NCI-H526 treated with DMSO at 0.1 percent for 48 hours (cell line): Measurements from ENCODE around the gene SHISA6.
"Not testable (repeated sequence)": the region's sequence is repeated elsewhere in the genome, so short reads cannot be mapped to it uniquely, and the experiment has no call there.

Experiments
- DNase-seq: peaks from one replicate; lab custom pipeline; 2025; lab: John Stamatoyannopoulos, UW

SHISA6 gene

GRCh38 chr17:11267999-11268575 is 27.1 kb downstream of the SHISA6 start:
- no peak for DNase-seq

GRCh38 chr17:11269210-11269609 is 28.2 kb downstream of the SHISA6 start:
- no peak for DNase-seq

GRCh38 chr17:11272191-11272590 is 31.2 kb downstream of the SHISA6 start:
- no peak for DNase-seq

- DNase-seq = no peak
Observed at GRCh38 chr17:11273596-11273995, 32.6 kb downstream of the SHISA6 start.

GRCh38 chr17:11274106-11274505 is 33.1 kb downstream of the SHISA6 start:
- no peak for DNase-seq

- no peak for DNase-seq
Observed at GRCh38 chr17:11276486-11276885, 35.5 kb downstream of the SHISA6 start.

- no peak for DNase-seq
Observed at GRCh38 chr17:11278186-11278991, 37.4 kb downstream of the SHISA6 start.

- no peak for DNase-seq
Observed at GRCh38 chr17:11278992-11279270, 37.9 kb downstream of the SHISA6 start.

GRCh38 chr17:11279776-11280344 is 38.8 kb downstream of the SHISA6 start:
- DNase-seq = no peak

- DNase-seq = no peak
Observed at GRCh38 chr17:11282586-11282985, 41.6 kb downstream of the SHISA6 start.

- no peak for DNase-seq
Observed at GRCh38 chr17:11284811-11285210, 43.8 kb downstream of the SHISA6 start.

- DNase-seq = no peak
Observed at GRCh38 chr17:11285946-11286345, 44.9 kb downstream of the SHISA6 start.

GRCh38 chr17:11287791-11288190 is 46.8 kb downstream of the SHISA6 start:
- DNase-seq = no peak

- DNase-seq = no peak
Observed at GRCh38 chr17:11290814-11291213, 49.8 kb downstream of the SHISA6 start.

GRCh38 chr17:11292491-11292890 is 51.5 kb downstream of the SHISA6 start:
- DNase-seq = no peak

- DNase-seq = no peak
Observed at GRCh38 chr17:11293480-11293879, 52.5 kb downstream of the SHISA6 start.

GRCh38 chr17:11294826-11295225 is 53.8 kb downstream of the SHISA6 start:
- no peak for DNase-seq

GRCh38 chr17:11296994-11297393 is 56.0 kb downstream of the SHISA6 start:
- DNase-seq = no peak

- DNase-seq = no peak
Observed at GRCh38 chr17:11298401-11298800, 57.4 kb downstream of the SHISA6 start.

- no peak for DNase-seq
Observed at GRCh38 chr17:11300201-11300600, 59.2 kb downstream of the SHISA6 start.

GRCh38 chr17:11300738-11301137 is 59.7 kb downstream of the SHISA6 start:
- no peak for DNase-seq

GRCh38 chr17:11301874-11302273 is 60.9 kb downstream of the SHISA6 start:
- DNase-seq = not testable (repeated sequence)

- DNase-seq = no peak
Observed at GRCh38 chr17:11302401-11303186, 61.6 kb downstream of the SHISA6 start.
